Smooth muscle cell (in vitro differentiated cells): ENCODE results near the gene LAMB4. TPM values are rescaled to one million over a fixed set of nuclear protein-coding genes. Genes with fewer than 3 reads are reported as not detected.

Experiments
- DNase-seq: peaks from one replicate; lab custom pipeline; 2025; ENCODE audit not compliant: unreplicated experiment; lab: John Stamatoyannopoulos, UW
- H2AFZ ChIP-seq: fragments of 200-600 bp; sonication (generic); 2 replicates; pipeline ENCODE4 v1.6.0; 2016; ENCODE audit warnings: antibody characterized with exemption, low read depth, mild to moderate bottlenecking
- H3F3A ChIP-seq: fragments of 200-600 bp; sonication (generic); 2 replicates; pipeline ENCODE4 v1.6.0; 2017; ENCODE audit warnings: antibody characterized with exemption, low read depth
- H3K27ac ChIP-seq: fragments of 200-600 bp; sonication (generic); 2 replicates; pipeline ENCODE4 v1.5.1; 2016; ENCODE audit warnings: low read depth, mild to moderate bottlenecking
- H3K27me3 ChIP-seq: fragments of 200-600 bp; sonication (generic); 2 replicates; pipeline ENCODE4 v1.6.1; 2016; ENCODE audit warnings: low read depth, mild to moderate bottlenecking
- H3K36me3 ChIP-seq: fragments of 200-600 bp; sonication (generic); 2 replicates; pipeline ENCODE4 v1.5.1; 2016; ENCODE audit warnings: low read depth
- H3K4me1 ChIP-seq: fragments of 200-600 bp; sonication (generic); 2 replicates; pipeline ENCODE4 v1.5.1; 2016; ENCODE audit warnings: low read depth
- H3K4me2 ChIP-seq: fragments of 200-600 bp; sonication (generic); 2 replicates; pipeline ENCODE4 v1.6.0; 2016; ENCODE audit warnings: mild to moderate bottlenecking
- H3K4me3 ChIP-seq: fragments of 200-600 bp; sonication (generic); 2 replicates; pipeline ENCODE4 v1.5.1; 2016; ENCODE audit warnings: mild to moderate bottlenecking
- H3K79me2 ChIP-seq: fragments of 200-600 bp; sonication (generic); 2 replicates; pipeline ENCODE4 v1.6.0; 2016; ENCODE audit warnings: low read depth, mild to moderate bottlenecking
- H3K9ac ChIP-seq: fragments of 200-600 bp; sonication (generic); 2 replicates; pipeline ENCODE4 v1.6.0; 2016; ENCODE audit warnings: low read depth
- H3K9me3 ChIP-seq: fragments of 200-600 bp; sonication (generic); replicated peaks from 2 replicates; pipeline ENCODE4 v1.5.1; 2016; ENCODE audit warnings: low read depth
- H4K20me1 ChIP-seq: fragments of 200-600 bp; sonication (generic); 2 replicates; pipeline ENCODE4 v1.6.0; 2016; ENCODE audit warnings: low read depth
- CTCF ChIP-seq: fragments of 200-600 bp; sonication (generic); IDR thresholded peaks from 2 replicates; pipeline ENCODE4 v1.5.1; 2017; ENCODE audit warnings: borderline replicate concordance, mild to moderate bottlenecking, antibody characterized with exemption; ENCODE audit not compliant: insufficient read depth, poor library complexity, severe bottlenecking
- WGBS: methylation state at CpG from one replicate; pipeline ENCODE4 v1.1.7; 2016; ENCODE audit warnings: low lambda C conversion rate; 5-methylcytosine and 5-hydroxymethylcytosine counted together
- polyA plus RNA-seq: library from polyadenylated mRNA; unstranded; fragments of >200 nt; fragmentation: Nextera tagmentation; extraction: Ambion mirVana; gene quantifications from 2 replicates; pipeline ENCODE4 v1.2.1, GENCODE V29; 2016
- total RNA-seq: library from RNA; depleted of rRNA; stranded (reverse); fragments of >200 nt; gene quantifications from 2 replicates; pipeline ENCODE4 v1.2.3, GENCODE V29; 2014

The LAMB4 gene
- total and polyA plus RNA-seq, 2 experiments from 2014 or later, result 0.06 to 0.67 TPM

- Histone ChIP-seq H2AFZ (no peak overlapping the region), H3K27ac (no peak overlapping the region), H3K9ac (no peak overlapping the region), H4K20me1 (no peaks in the 10 kb centered on the region), H3K79me2 (no peaks in the 10 kb centered on the region), H3K4me3 (no peak overlapping the region), H3K27me3 (no peaks in the 10 kb centered on the region), H3K9me3 (no peaks in the 10 kb centered on the region), H3K4me2 (no peak overlapping the region), H3F3A (no peaks in the 10 kb centered on the region), H3K36me3 (no peaks in the 10 kb centered on the region), H3K4me1 (no peaks in the 10 kb centered on the region)
- 83% methylated on average over 5 of the region's 5 CpGs for WGBS
- no peak for TF ChIP-seq CTCF
- no peak for DNase-seq
These were observed 66.6 kb downstream of the LAMB4 start for GRCh38 chr7:108063520-108063933.

GRCh38 chr7:108062250-108063014, 67.7 kb downstream of the LAMB4 start:
- 93% methylated on average over 5 of the region's 5 CpGs for WGBS
- H3K27me3 ChIP-seq, result no peaks in the 10 kb centered on the region
- H3K79me2 ChIP-seq, result no peaks in the 10 kb centered on the region
- H3K4me2 ChIP-seq, result no peak overlapping the region
- no peaks in the 10 kb centered on the region for H3F3A ChIP-seq
- H4K20me1 ChIP-seq, result no peaks in the 10 kb centered on the region
- H3K27ac ChIP-seq, result no peak overlapping the region
- DNase-seq, result no peak
- H3K36me3 ChIP-seq, result no peaks in the 10 kb centered on the region
- H3K9ac ChIP-seq, result no peak overlapping the region
- H2AFZ ChIP-seq, result no peak overlapping the region
- no peaks in the 10 kb centered on the region for H3K9me3 ChIP-seq
- no peak overlapping the region for H3K4me3 ChIP-seq
- H3K4me1 ChIP-seq, result no peaks in the 10 kb centered on the region
- no peak for TF ChIP-seq CTCF

- Histone ChIP-seq H3K4me2 (no peak overlapping the region), H3K4me3 (no peak overlapping the region), H3K27me3 (no peaks in the 10 kb centered on the region), H3K4me1 (no peaks in the 10 kb centered on the region), H3K9me3 (no peaks in the 10 kb centered on the region), H3K27ac (no peak overlapping the region), H3F3A (no peaks in the 10 kb centered on the region), H2AFZ (no peak overlapping the region), H4K20me1 (no peaks in the 10 kb centered on the region), H3K36me3 (no peaks in the 10 kb centered on the region), H3K79me2 (no peaks in the 10 kb centered on the region), H3K9ac (no peak overlapping the region)
- 95% methylated on average over 6 of the region's 6 CpGs for WGBS
- TF ChIP-seq CTCF, result no peak
- DNase-seq, result no peak
These were observed 70.6 kb downstream of the LAMB4 start for GRCh38 chr7:108059526-108059925.
